GM12878 (cell line): Measurements from ENCODE around the gene AMPD3. TPM values are rescaled to one million over a fixed set of nuclear protein-coding genes. Genes with fewer than 3 reads are reported as not detected.

ENCODE experiments used
- ATAC-seq: fragments of 200-7000 bp; cut with Tn5 transposase; 3 replicates; pipeline ENCODE4 v1.9.1; 2020; ENCODE audit warnings: mild to moderate bottlenecking, moderate library complexity
- BruUV-seq: library from RNA; stranded (reverse); fragments of 400-500 nt; replicated peaks from 2 replicates; lab custom pipeline; 2021; lab: Mats Ljungman, UMichigan
- CTCF ChIA-PET: fragments of 300-600 bp; sonication (Branson Sonifier 250); formaldehyde crosslinking; extraction: SDS; loops from one replicate; lab custom pipeline; 2021; ENCODE audit warnings: inconsistent platforms; lab: Yijun Ruan, JAX
- POLR2A ChIA-PET: fragments of 350-600 bp; formaldehyde crosslinking; extraction: SDS; loops from one replicate; lab custom pipeline; 2021; ENCODE audit warnings: inconsistent platforms; lab: Charles Lee
- RAD21 ChIA-PET: fragments of 300-600 bp; sonication (Branson Sonifier 250); formaldehyde crosslinking; loops from one replicate; lab custom pipeline; 2023; ENCODE audit warnings: antibody characterized with exemption; ENCODE audit not compliant: unreplicated experiment; lab: Charles Lee
- SMC1A ChIA-PET: fragments of 300-600 bp; sonication (Branson Sonifier 250); formaldehyde crosslinking; loops from one replicate; lab custom pipeline; 2023; ENCODE audit not compliant: unreplicated experiment, uncharacterized antibody; lab: Charles Lee
- DNase-seq: peaks from one replicate; pipeline ENCODE4 v3.0.0-alpha.2; 2011; ENCODE audit warnings: low read depth, low spot score
- FAIRE-seq: peaks from 3 replicates; lab custom pipeline; 2011; peaks lifted over from hg19 to GRCh38; lab: Jason Lieb, UNC
- H2AFZ ChIP-seq: 2 replicates; pipeline ENCODE4 v1.6.0; 2011; ENCODE audit warnings: low read depth, low read length, control low read depth; ENCODE audit not compliant: control insufficient read depth
- H3K27ac ChIP-seq: 2 replicates; pipeline ENCODE4 v1.5.1; 2011; ENCODE audit warnings: control low read depth; ENCODE audit not compliant: control insufficient read depth, insufficient read depth
- H3K27me3 ChIP-seq, 2 experiments: replicated peaks in 1 of 2; 2 replicates each; pipeline versions ENCODE4 v1.6.0 to v1.6.1; 2011; ENCODE audit warnings: low read length in 1 of 2; ENCODE audit not compliant: control insufficient read depth in 2 of 2, insufficient read depth in 2 of 2
- H3K36me3 ChIP-seq, 2 experiments: 2 replicates each; pipeline ENCODE4 v1.5.1; 2011; ENCODE audit warnings: low read length in 1 of 2; ENCODE audit not compliant: control insufficient read depth in 2 of 2, insufficient read depth in 2 of 2
- H3K4me1 ChIP-seq: 2 replicates; pipeline ENCODE4 v1.6.1; 2011; ENCODE audit warnings: mild to moderate bottlenecking, low read length, moderate library complexity, mixed read lengths; ENCODE audit not compliant: control insufficient read depth, insufficient read depth
- H3K4me2 ChIP-seq: 2 replicates; pipeline ENCODE4 v1.6.0; 2011; ENCODE audit warnings: control low read depth; ENCODE audit not compliant: control insufficient read depth, insufficient read depth
- H3K4me3 ChIP-seq: fragments of 200-600 bp; sonication (generic); 2 replicates; pipeline ENCODE4 v1.5.1; 2016
- H3K79me2 ChIP-seq: 2 replicates; pipeline ENCODE4 v1.6.0; 2011; ENCODE audit warnings: low read length; ENCODE audit not compliant: control insufficient read depth, insufficient read depth
- H3K9ac ChIP-seq: 2 replicates; pipeline ENCODE4 v1.8.0; 2011; ENCODE audit warnings: low read length, control low read depth, mixed read lengths; ENCODE audit not compliant: control insufficient read depth, insufficient read depth
- H3K9me3 ChIP-seq: replicated peaks from 3 replicates; pipeline ENCODE4 v1.5.1; 2011; ENCODE audit warnings: mild to moderate bottlenecking, low read length; ENCODE audit not compliant: control insufficient read depth, insufficient read depth
- H4K20me1 ChIP-seq: 2 replicates; pipeline ENCODE4 v1.6.0; 2011; ENCODE audit not compliant: control insufficient read depth, insufficient read depth
- ATF2 ChIP-seq: IDR thresholded peaks from 2 replicates; pipeline ENCODE4 v1.6.1; 2012; ENCODE audit warnings: low read length, inconsistent platforms
- BRCA1 ChIP-seq: IDR thresholded peaks from 2 replicates; pipeline ENCODE4 v1.6.1; 2011; ENCODE audit warnings: low read depth, low read length, improper control_type of control experiment
- EP300 ChIP-seq, 2 experiments: fragments of 150-350 bp in 1 of 2; IDR thresholded peaks; 2 replicates each; pipeline ENCODE4 v1.6.1; 2011 to 2012; ENCODE audit warnings: low read depth in 2 of 2, low read length in 2 of 2, borderline replicate concordance in 1 of 2, improper control_type of control experiment in 1 of 2, inconsistent platforms in 1 of 2; ENCODE audit not compliant: control insufficient read depth in 1 of 2
- MAX ChIP-seq: IDR thresholded peaks from 2 replicates; pipeline ENCODE4 v1.6.1; 2012; ENCODE audit warnings: low read depth, low read length, improper control_type of control experiment
- NR2C1 ChIP-seq: fragments of 450-650 bp; IDR thresholded peaks from 2 replicates; pipeline ENCODE4 v1.6.1; 2017; ENCODE audit warnings: antibody characterized with exemption, mild to moderate bottlenecking, moderate library complexity
- PAX8 ChIP-seq: fragments of 450-650 bp; IDR thresholded peaks from 2 replicates; pipeline ENCODE4 v1.6.1; 2017; ENCODE audit warnings: mild to moderate bottlenecking, moderate library complexity
- YY1 ChIP-seq: IDR thresholded peaks from 2 replicates; pipeline ENCODE4 v1.6.1; 2011; ENCODE audit warnings: low read depth, mild to moderate bottlenecking, low read length
- ZNF592 ChIP-seq: fragments of 450-650 bp; IDR thresholded peaks from 2 replicates; pipeline ENCODE4 v1.6.1; 2017; ENCODE audit warnings: mild to moderate bottlenecking, moderate library complexity
- WGBS: methylation state at CpG from one replicate; pipeline ENCODE4 v1.1.6; 2016; ENCODE audit warnings: low lambda C conversion rate; ENCODE audit not compliant: insufficient replicate concordance, insufficient coverage; ENCODE audit errors: missing lambda C conversion rate; 5-methylcytosine and 5-hydroxymethylcytosine counted together
- in situ Hi-C: fragments of 300-500 bp; cut with MboI; formaldehyde crosslinking; loops from 9 replicates; pipeline ENCODE4 v1.14.3; 2018; ENCODE audit warnings: mixed read lengths
- intact Hi-C: fragments of 100-400 bp; cut with micrococcal nuclease; formaldehyde crosslinking; loops from one replicate; pipeline ENCODE4 v1.14.2; 2022; ENCODE audit not compliant: unreplicated experiment
- polyA plus RNA-seq, 11 experiments: library from polyadenylated mRNA; depleted of rRNA in 4 of 11; unstranded in 6 of 11; stranded (reverse) in 5 of 11; fragments of >200 nt; fragmentation: Nextera tagmentation in 4 of 11; fragmentation: Illumina TruSeq in 1 of 11; extraction: Ambion mirVana in 4 of 11; extraction: Trizol in 1 of 11; gene quantifications; 1 replicate in 1 of 11; 2 replicates in 10 of 11; pipeline versions ENCODE4 v1.2.1 to v1.2.3, GENCODE V29; 2011 to 2016; ENCODE audit warnings: inconsistent platforms in 2 of 11, missing spikeins in 2 of 11, low read depth in 1 of 11
- total RNA-seq, 4 experiments: library from RNA; depleted of rRNA in 3 of 4; stranded (reverse); fragments of >200 nt in 3 of 4; fragmentation: Illumina TruSeq in 1 of 4; extraction: Trizol in 1 of 4; gene quantifications; 2 replicates each; pipeline versions ENCODE4 v1.2.1 to v1.2.3, GENCODE V29; 2013 to 2021

AMPD3 gene
- total and polyA plus RNA-seq, 10 of the 15 experiments (the other 5 are each of a cell fraction or from before 2014, with no cell fraction given) = 5.6 to 28.6 (median 15.9) TPM

- TF ChIP-seq ATF2 = no peak
- no peak for TF ChIP-seq BRCA1
These were observed 26.7 kb downstream of the AMPD3 start (continued) for GRCh38 chr11:10481560-10482349.

GRCh38 chr11:10483174-10483573 lies 28.1 kb downstream of the AMPD3 start:
- Histone ChIP-seq H3K79me2 (no peaks in the 10 kb centered on the region), H3K4me2 (no peak overlapping the region), H3K4me3 (no peak overlapping the region), H3K27ac (no peak overlapping the region), H3K27me3 (no peaks in the 10 kb centered on the region), H2AFZ (no peak overlapping the region), H3K9ac (no peak overlapping the region), H3K4me1 (peaks cover under 1% of the 10 kb centered on the region; the same call in 1 of the 2 replicates), H3K9me3 (no peaks in the 10 kb centered on the region), H4K20me1 (no peaks in the 10 kb centered on the region), H3K36me3 (peaks cover 0 to 5% of the 10 kb centered on the region in 2 experiments; a peak in 3 of 4 replicates)
- no peak for DNase-seq
- SMC1A ChIA-PET = interaction anchor here (1.5 kb wide), 1 partner anchor 29 kb away, joined by 3 read pairs; no protein-coding TSS in a partner anchor
- 58% methylated on average over 1 of the region's 1 CpG for WGBS
- intact Hi-C loops (no loop called here), in situ Hi-C loops (no loop called here)
- RAD21 ChIA-PET = no interaction called here
- POLR2A ChIA-PET = no interaction called here
- TF ChIP-seq ZNF592 (no peak), PAX8 (no peak), YY1 (no peak), EP300 (IDR thresholded peaks at IDR 0.05; ENCODE audit: borderline replicate concordance in 1 of 2, control insufficient read depth in 1 of 2, low read depth in 2 of 2, low read length in 2 of 2) (no peak), NR2C1 (no peak), MAX (no peak)
- no peak for ATAC-seq
- FAIRE-seq = no peak
- CTCF ChIA-PET = interaction anchor here (1.4 kb wide), 1 partner anchor 14 kb away, joined by 3 read pairs; no protein-coding TSS in a partner anchor
- no TSS peak for BruUV-seq
